Effector memory CD4-positive, alpha-beta T cell (primary cell): ENCODE results near the gene SEMA5A.

Experiments
- DNase-seq, 3 donors: peaks; one replicate each; pipeline ENCODE4 v3.0.0-alpha.2; 2020
- H3K27ac ChIP-seq: 2 replicates; pipeline ENCODE4 v1.7.0; 2013; ENCODE audit warnings: mild to moderate bottlenecking, low read length, moderate library complexity; ENCODE audit not compliant: insufficient read depth, poor library complexity, severe bottlenecking
- H3K27me3 ChIP-seq: replicated peaks from 2 replicates; pipeline ENCODE4 v1.7.0; 2013; ENCODE audit warnings: mild to moderate bottlenecking, low read length; ENCODE audit not compliant: insufficient read depth, control insufficient read depth, poor library complexity, severe bottlenecking
- H3K36me3 ChIP-seq: 2 replicates; pipeline ENCODE4 v1.7.0; 2013; ENCODE audit warnings: mild to moderate bottlenecking, low read length, moderate library complexity; ENCODE audit not compliant: control insufficient read depth, insufficient read depth
- H3K4me1 ChIP-seq: 2 replicates; pipeline ENCODE4 v1.7.0; 2013; ENCODE audit warnings: low read length, mild to moderate bottlenecking; ENCODE audit not compliant: control insufficient read depth, insufficient read depth, poor library complexity, severe bottlenecking
- H3K4me3 ChIP-seq: 2 replicates; pipeline ENCODE4 v1.7.0; 2013; ENCODE audit warnings: low read length, low read depth, mild to moderate bottlenecking; ENCODE audit not compliant: insufficient read depth, poor library complexity, severe bottlenecking
- H3K9me3 ChIP-seq: 2 replicates; pipeline ENCODE4 v1.7.0; 2013; ENCODE audit warnings: mild to moderate bottlenecking, low read length, moderate library complexity; ENCODE audit not compliant: control insufficient read depth

The SEMA5A gene

GRCh38 chr5:9090381-9091026, 455.4 kb downstream of the SEMA5A start:
- no peak overlapping the region for H3K4me3 ChIP-seq
- H3K9me3 ChIP-seq = no peaks in the 10 kb centered on the region
- no peaks in the 10 kb centered on the region for H3K4me1 ChIP-seq
- H3K27ac ChIP-seq = no peak overlapping the region
- no peaks in the 10 kb centered on the region for H3K36me3 ChIP-seq
- no peaks in the 10 kb centered on the region for H3K27me3 ChIP-seq
- DNase-seq = no peak

- DNase-seq = no peak
- no peaks in the 10 kb centered on the region for H3K27me3 ChIP-seq
- H3K36me3 ChIP-seq = no peaks in the 10 kb centered on the region
- no peaks in the 10 kb centered on the region for H3K4me1 ChIP-seq
- no peak overlapping the region for H3K27ac ChIP-seq
- H3K4me3 ChIP-seq = no peak overlapping the region
- no peaks in the 10 kb centered on the region for H3K9me3 ChIP-seq
Measured at GRCh38 chr5:9089893-9090292, 456.0 kb downstream of the SEMA5A start.

GRCh38 chr5:9082996-9083395, 462.9 kb downstream of the SEMA5A start:
- Histone ChIP-seq H3K4me3 (no peak overlapping the region), H3K4me1 (no peaks in the 10 kb centered on the region), H3K27me3 (no peaks in the 10 kb centered on the region), H3K27ac (no peak overlapping the region), H3K9me3 (no peaks in the 10 kb centered on the region), H3K36me3 (no peaks in the 10 kb centered on the region)
- DNase-seq = no peak

GRCh38 chr5:9072701-9073100, 473.2 kb downstream of the SEMA5A start:
- Histone ChIP-seq H3K9me3 (no peaks in the 10 kb centered on the region), H3K27ac (no peak overlapping the region), H3K4me1 (no peaks in the 10 kb centered on the region), H3K4me3 (no peak overlapping the region), H3K27me3 (no peaks in the 10 kb centered on the region), H3K36me3 (no peaks in the 10 kb centered on the region)
- no peak for DNase-seq

- Histone ChIP-seq H3K9me3 (no peaks in the 10 kb centered on the region), H3K27me3 (no peaks in the 10 kb centered on the region), H3K4me3 (no peak overlapping the region), H3K27ac (no peak overlapping the region), H3K4me1 (no peaks in the 10 kb centered on the region), H3K36me3 (no peaks in the 10 kb centered on the region)
- DNase-seq = no peak
Measured at GRCh38 chr5:9071524-9071923, 474.4 kb downstream of the SEMA5A start.

GRCh38 chr5:9071074-9071473, 474.8 kb downstream of the SEMA5A start:
- Histone ChIP-seq H3K27me3 (no peaks in the 10 kb centered on the region), H3K4me1 (no peaks in the 10 kb centered on the region), H3K9me3 (no peaks in the 10 kb centered on the region), H3K4me3 (no peak overlapping the region), H3K27ac (no peak overlapping the region), H3K36me3 (no peaks in the 10 kb centered on the region)
- no peak for DNase-seq

GRCh38 chr5:9069650-9070049, 476.2 kb downstream of the SEMA5A start:
- H3K36me3 ChIP-seq = no peaks in the 10 kb centered on the region
- H3K9me3 ChIP-seq = no peaks in the 10 kb centered on the region
- no peaks in the 10 kb centered on the region for H3K4me1 ChIP-seq
- H3K4me3 ChIP-seq = no peak overlapping the region
- H3K27ac ChIP-seq = no peak overlapping the region
- H3K27me3 ChIP-seq = no peaks in the 10 kb centered on the region
- DNase-seq = no peak

GRCh38 chr5:9067154-9067553, 478.7 kb downstream of the SEMA5A start:
- Histone ChIP-seq H3K4me3 (no peak overlapping the region), H3K36me3 (no peaks in the 10 kb centered on the region), H3K27me3 (no peaks in the 10 kb centered on the region), H3K4me1 (no peaks in the 10 kb centered on the region), H3K9me3 (no peaks in the 10 kb centered on the region), H3K27ac (no peak overlapping the region)
- DNase-seq = no peak

GRCh38 chr5:9066349-9066748, 479.5 kb downstream of the SEMA5A start:
- no peak for DNase-seq
- Histone ChIP-seq H3K27me3 (no peaks in the 10 kb centered on the region), H3K27ac (no peak overlapping the region), H3K4me1 (no peaks in the 10 kb centered on the region), H3K9me3 (no peaks in the 10 kb centered on the region), H3K36me3 (no peaks in the 10 kb centered on the region), H3K4me3 (no peak overlapping the region)

GRCh38 chr5:9063615-9064245, 482.1 kb downstream of the SEMA5A start:
- Histone ChIP-seq H3K27ac (no peak overlapping the region), H3K27me3 (no peaks in the 10 kb centered on the region), H3K9me3 (no peaks in the 10 kb centered on the region), H3K4me3 (no peak overlapping the region), H3K4me1 (no peaks in the 10 kb centered on the region), H3K36me3 (no peaks in the 10 kb centered on the region)
- DNase-seq = no peak
